Testis (tissue), 3 donors: Measurements from ENCODE around the gene EFHD1. TPM values are rescaled to one million over a fixed set of nuclear protein-coding genes. Genes with fewer than 3 reads are reported as not detected.

Experiments
- DNase-seq: peaks from one replicate; pipeline ENCODE4 v3.0.0-alpha.2; 2019
- H3K27ac ChIP-seq, 2 donors: fragments of 200-600 bp; sonication (generic); one replicate each; pipeline ENCODE4 v1.5.1; 2019
- H3K27me3 ChIP-seq: fragments of 200-600 bp; sonication (generic); one replicate; pipeline ENCODE4 v1.5.1; 2019
- H3K36me3 ChIP-seq: fragments of 200-600 bp; sonication (generic); one replicate; pipeline ENCODE4 v1.5.1; 2017; ENCODE audit warnings: low read depth; ENCODE audit errors: missing control alignments
- H3K4me1 ChIP-seq: fragments of 200-600 bp; sonication (generic); one replicate; pipeline ENCODE4 v1.5.1; 2019
- H3K4me3 ChIP-seq, 2 donors: fragments of 200-600 bp; sonication (generic); one replicate each; pipeline ENCODE4 v1.5.1; 2017 to 2019
- H3K9me3 ChIP-seq: fragments of 200-600 bp; sonication (generic); one replicate; pipeline ENCODE4 v1.5.1; 2017
- CTCF ChIP-seq, 3 experiments: fragments of 450-650 bp in 2 of 3; fragments of 200-600 bp in 1 of 3; sonication (generic) in 1 of 3; IDR thresholded peaks; one replicate each; pipeline ENCODE4 v1.5.1; 2016 to 2019; ENCODE audit warnings: antibody characterized with exemption in 3 of 3, mild to moderate bottlenecking in 2 of 3, moderate library complexity in 1 of 3
- POLR2A ChIP-seq: fragments of 450-650 bp; IDR thresholded peaks from one replicate; pipeline ENCODE4 v1.6.1; 2017; ENCODE audit warnings: antibody characterized with exemption, mild to moderate bottlenecking, moderate library complexity
- WGBS, 2 donors: methylation state at CpG; one replicate each; pipeline ENCODE4 v1.1.5; 2018; 5-methylcytosine and 5-hydroxymethylcytosine counted together
- intact Hi-C: fragments of 100-400 bp; cut with DNase I; formaldehyde crosslinking; loops from one replicate; pipeline ENCODE4 v1.15.1; 2023; ENCODE audit warnings: low total_unique reads
- polyA plus RNA-seq: library from polyadenylated mRNA; stranded (reverse); fragments of 350-450 nt; fragmentation: Illumina TruSeq; extraction: RNeasy Lipid Tissue Mini Kit (QIAGEN cat#74804); gene quantifications from one replicate; pipeline ENCODE4 v1.2.3, GENCODE V29; 2014; ENCODE audit warnings: low read depth, low replicate concordance; ENCODE audit not compliant: insufficient read depth
- total RNA-seq, 2 donors: library from RNA; depleted of rRNA; stranded (reverse); fragments of >200 nt; gene quantifications; one replicate each; pipeline ENCODE4 v1.2.3, GENCODE V29; 2016

The EFHD1 gene
- total and polyA plus RNA-seq, 3 donors from 2014 or later = 16.5 to 51.5 (median 22.9) TPM

DNA sequence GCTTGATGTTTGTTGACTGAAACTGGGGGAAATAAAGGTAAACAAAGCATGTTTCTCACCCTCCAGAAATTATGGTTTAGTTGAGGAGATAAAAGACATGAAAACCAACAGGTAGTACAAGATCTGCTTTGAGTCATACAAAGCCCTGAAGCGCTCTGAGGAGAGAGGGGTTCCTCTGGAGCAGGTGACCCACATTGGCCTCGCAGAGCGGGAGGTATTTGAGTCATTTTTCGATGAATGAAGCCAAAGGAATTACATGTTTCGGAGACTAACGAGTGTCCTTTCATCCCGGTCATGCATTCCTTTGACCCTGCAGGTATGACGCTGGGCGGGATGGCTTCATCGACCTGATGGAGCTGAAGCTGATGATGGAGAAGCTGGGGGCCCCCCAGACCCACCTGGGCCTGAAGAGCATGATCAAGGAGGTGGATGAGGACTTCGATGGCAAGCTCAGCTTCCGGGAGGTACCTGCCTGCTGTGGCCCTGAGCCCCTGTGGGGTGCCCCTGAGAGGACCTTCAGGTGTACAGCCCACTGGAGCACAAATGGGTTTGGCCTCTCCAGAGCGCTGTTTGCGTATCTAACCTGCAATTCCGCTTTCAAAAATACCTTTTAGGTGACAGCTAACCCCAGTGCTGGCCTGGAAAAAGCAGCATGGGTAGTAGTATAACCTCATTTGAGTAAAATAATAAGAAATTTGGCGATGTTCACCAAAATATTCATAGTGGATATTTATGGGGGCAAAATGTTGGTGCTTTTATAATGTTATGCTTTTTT is 29.3 kb downstream of the EFHD1 start:
- Histone ChIP-seq H3K27me3 (no peaks in the 10 kb centered on the region), H3K27ac (no peak overlapping the region), H3K36me3 (no peaks in the 10 kb centered on the region), H3K9me3 (no peaks in the 10 kb centered on the region), H3K4me3 (no peak overlapping the region), H3K4me1 (no peaks in the 10 kb centered on the region)
- no peak for TF ChIP-seq CTCF (IDR thresholded peaks at IDR 0.05)
- no peak for TF ChIP-seq POLR2A
- intact Hi-C loops = loop anchor here (10.0 kb wide), 1 partner anchor 48 kb away; no protein-coding TSS in a partner anchor
- no peak for DNase-seq
- WGBS, 2 donors = 90 to 91% methylated on average over 14 to 16 of the region's 16 CpGs

DNA sequence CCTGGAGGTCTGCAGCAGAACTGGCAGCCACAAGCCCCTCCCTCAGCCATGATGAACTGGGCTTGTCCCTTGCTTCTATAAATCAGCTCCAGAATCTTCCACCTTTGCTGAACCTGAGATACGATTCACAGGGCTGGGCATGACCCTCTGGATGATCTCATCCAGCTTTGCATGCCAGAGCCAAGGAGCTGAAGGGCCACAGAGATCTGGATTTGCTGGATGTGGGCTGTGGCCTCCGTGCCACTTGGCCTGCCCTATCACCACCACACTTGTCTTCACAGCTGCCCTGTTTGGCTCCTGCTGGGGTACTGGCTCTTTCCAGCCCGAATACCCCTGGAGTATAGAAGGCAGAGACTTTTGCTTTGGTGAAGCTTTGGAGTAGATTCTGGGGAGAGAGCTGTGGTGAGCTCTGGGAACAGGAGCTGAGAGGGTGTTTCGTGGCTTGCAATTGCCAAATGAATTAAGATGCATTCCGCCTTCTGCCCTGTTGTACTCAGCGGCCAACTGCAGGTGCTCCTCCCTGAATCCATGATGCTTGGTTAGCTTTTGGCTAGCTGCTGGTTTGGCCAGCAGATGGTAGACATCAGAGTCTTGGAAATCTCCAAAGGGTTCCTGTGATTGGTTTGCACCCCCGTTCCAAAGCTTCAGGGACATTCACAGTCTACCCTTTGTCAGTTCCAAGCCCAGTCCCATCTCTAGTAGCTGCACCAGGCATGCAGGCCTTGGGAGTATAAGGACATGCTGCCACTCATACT is 32.8 kb downstream of the EFHD1 start:
- Histone ChIP-seq H3K27ac (no peak overlapping the region), H3K4me3 (no peak overlapping the region), H3K36me3 (no peaks in the 10 kb centered on the region), H3K4me1 (no peaks in the 10 kb centered on the region), H3K27me3 (no peaks in the 10 kb centered on the region), H3K9me3 (no peaks in the 10 kb centered on the region)
- 85 to 92% methylated on average over 7 of the region's 7 CpGs for WGBS, 2 donors
- intact Hi-C loops = loop anchor here (10.0 kb wide), 1 partner anchor 51 kb away; no protein-coding TSS in a partner anchor
- TF ChIP-seq CTCF (IDR thresholded peaks at IDR 0.05) (no peak), POLR2A (no peak)
- no peak for DNase-seq

- WGBS, 2 donors = 77 to 84% methylated on average over 10 of the region's 10 CpGs
- no peaks in the 10 kb centered on the region for H3K36me3 ChIP-seq
- H3K9me3 ChIP-seq = no peaks in the 10 kb centered on the region
- H3K27ac ChIP-seq = no peak overlapping the region
- H3K4me1 ChIP-seq = no peaks in the 10 kb centered on the region
- H3K27me3 ChIP-seq = no peaks in the 10 kb centered on the region
- TF ChIP-seq CTCF (IDR thresholded peaks at IDR 0.05) (no peak), POLR2A (no peak)
- intact Hi-C loops = loop anchor here (10.0 kb wide), 1 partner anchor 53 kb away; no protein-coding TSS in a partner anchor
- peak; percentile 30 for DNase-seq
- no peak overlapping the region for H3K4me3 ChIP-seq
Measured at GRCh38 chr2:232667989-232668583, 34.7 kb downstream of the EFHD1 start.

DNA sequence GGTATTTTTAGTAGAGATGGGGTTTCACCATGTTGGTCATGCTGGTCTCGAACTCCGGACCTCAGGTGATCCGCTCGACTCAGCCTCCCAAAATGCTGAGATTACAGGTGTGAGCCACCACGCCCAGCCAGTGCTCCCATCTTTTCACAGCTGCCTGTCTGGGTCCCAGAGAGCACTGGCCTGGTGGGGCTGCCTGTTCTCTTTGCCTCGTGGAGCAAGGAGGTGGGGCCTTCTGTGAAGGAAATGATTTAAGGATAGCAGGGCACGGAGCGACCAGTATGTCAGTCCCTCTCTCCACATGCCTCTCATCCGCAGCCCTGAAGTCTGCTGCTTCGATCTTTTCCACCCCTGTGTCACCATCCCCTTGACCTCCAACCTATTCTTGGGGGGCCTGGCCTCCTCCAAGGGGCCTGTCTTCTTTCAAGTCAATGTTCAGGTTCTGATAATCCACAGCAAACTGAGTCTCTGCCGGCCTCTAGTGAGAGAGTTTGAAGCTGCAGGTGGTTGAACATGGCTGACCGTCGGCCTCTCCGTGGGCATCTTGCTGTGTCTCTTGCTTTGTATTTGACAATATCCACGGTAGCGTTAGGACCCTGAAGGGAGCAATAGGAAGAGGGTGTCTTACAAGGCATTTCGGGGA is 35.5 kb downstream of the EFHD1 start:
- 63 to 68% methylated on average over 17 of the region's 17 CpGs for whole genome bisulfite sequencing, 2 donors
- DNase-seq = peak; percentile 59
- H3K27me3 ChIP-seq = no peaks in the 10 kb centered on the region
- no peak overlapping the region for H3K4me3 ChIP-seq
- no peaks in the 10 kb centered on the region for H3K9me3 ChIP-seq
- intact Hi-C loops = loop anchor here (10.0 kb wide), 1 partner anchor 54 kb away; no protein-coding TSS in a partner anchor
- H3K36me3 ChIP-seq = no peaks in the 10 kb centered on the region
- H3K27ac ChIP-seq = no peak overlapping the region
- no peaks in the 10 kb centered on the region for H3K4me1 ChIP-seq
- TF ChIP-seq CTCF (IDR thresholded peaks at IDR 0.05) = peak in 2 of 3 experiments; percentile 28 to 45
- no peak for TF ChIP-seq POLR2A
